Transverse colon (tissue), 4 donors: ENCODE data around the gene FMNL2. TPM values are rescaled to one million over a fixed set of nuclear protein-coding genes. Genes with fewer than 3 reads are reported as not detected.

ENCODE experiments used
- DNase-seq: peaks from one replicate; pipeline ENCODE4 v3.0.0-alpha.2; 2019
- H3K27ac ChIP-seq, 4 donors: fragments of 200-600 bp; sonication (generic); 2 replicates each; pipeline ENCODE4 v1.5.1; 2016 to 2018; ENCODE audit warnings: inconsistent platforms in 4 of 4
- H3K27me3 ChIP-seq: fragments of 200-600 bp; sonication (generic); 2 replicates; pipeline ENCODE4 v1.5.1; 2017; ENCODE audit warnings: inconsistent platforms
- H3K36me3 ChIP-seq, 4 donors: fragments of 200-600 bp; sonication (generic); 2 replicates each; pipeline ENCODE4 v1.5.1; 2017 to 2019; ENCODE audit warnings: inconsistent platforms in 4 of 4
- H3K4me1 ChIP-seq, 4 donors: fragments of 200-600 bp; sonication (generic); 2 replicates each; pipeline ENCODE4 v1.5.1; 2017 to 2020; ENCODE audit warnings: inconsistent platforms in 4 of 4
- H3K4me3 ChIP-seq, 4 donors: fragments of 200-600 bp; sonication (generic); 1 replicate in 1 of 4; 2 replicates in 3 of 4; pipeline versions ENCODE4 v1.5.1 to v1.6.1; 2017 to 2019; ENCODE audit warnings: inconsistent platforms in 4 of 4
- H3K9me3 ChIP-seq, 2 donors: fragments of 200-600 bp; sonication (generic); 2 replicates each; pipeline ENCODE4 v1.5.1; 2017 to 2019; ENCODE audit warnings: inconsistent platforms in 2 of 2
- CTCF ChIP-seq, 5 experiments: fragments of 200-600 bp in 3 of 5; fragments of 450-650 bp in 2 of 5; sonication (generic) in 3 of 5; IDR thresholded peaks; 1 replicate in 2 of 5; 2 replicates in 3 of 5; pipeline ENCODE4 v1.5.1; 2016 to 2017; ENCODE audit warnings: antibody characterized with exemption in 5 of 5, inconsistent platforms in 3 of 5, mild to moderate bottlenecking in 2 of 5, moderate library complexity in 1 of 5
- EP300 ChIP-seq: sonication (generic); formaldehyde crosslinking; IDR thresholded peaks from one replicate; pipeline ENCODE4 v1.6.1; 2017; ENCODE audit warnings: antibody characterized with exemption, low read depth
- POLR2A ChIP-seq: fragments of 450-650 bp; IDR thresholded peaks from one replicate; pipeline ENCODE4 v1.6.1; 2016; ENCODE audit warnings: antibody characterized with exemption, mild to moderate bottlenecking, moderate library complexity
- POLR2AphosphoS5 ChIP-seq, 3 donors: sonication (generic); formaldehyde crosslinking; IDR thresholded peaks; one replicate each; pipeline ENCODE4 v1.6.1; 2016; ENCODE audit warnings: antibody characterized with exemption in 3 of 3
- WGBS, 2 donors: methylation state at CpG; one replicate each; pipeline ENCODE4 v1.1.5; 2018; ENCODE audit warnings: low coverage in 1 of 2; 5-methylcytosine and 5-hydroxymethylcytosine counted together
- in situ Hi-C, 4 donors: fragments of 200-750 bp; cut with MboI; loops; one replicate each; pipeline versions ENCODE4 v1.15.0 to v1.15.1; 2017; ENCODE audit warnings: low sequenced_read_pairs in 3 of 4, low pct_ligation_motif_present in 1 of 4, low pct_unique_long_range_greater_than_20kb in 1 of 4
- intact Hi-C: fragments of 100-400 bp; cut with DNase I; formaldehyde crosslinking; loops from one replicate; pipeline ENCODE4 v1.15.1; 2023; ENCODE audit warnings: low total_unique reads
- total RNA-seq, 4 donors: library from RNA; depleted of rRNA; stranded (reverse); fragments of >200 nt; gene quantifications; one replicate each; pipeline ENCODE4 v1.1.0, GENCODE V29; 2016

The FMNL2 gene
- total RNA-seq, 4 donors from 2014 or later, result 9.2 to 31.4 (median 23.9) TPM

- 89 to 100% methylated on average over 2 to 3 of the region's 3 CpGs for WGBS, 2 donors
- Histone ChIP-seq H3K4me1 (no peaks in the 10 kb centered on the region), H3K27me3 (no peaks in the 10 kb centered on the region), H3K27ac (no peak overlapping the region), H3K4me3 (no peak overlapping the region), H3K9me3 (no peaks in the 10 kb centered on the region), H3K36me3 (no peaks in the 10 kb centered on the region)
- DNase-seq, result no peak
- intact Hi-C loops, result no loop called here
- TF ChIP-seq POLR2A, result no peak
- TF ChIP-seq POLR2AphosphoS5 (IDR thresholded peaks at IDR 0.05), result no peak
- no peak for TF ChIP-seq EP300
- TF ChIP-seq CTCF (IDR thresholded peaks at IDR 0.05), result no peak
- in situ Hi-C loops, result no loop called here
These were observed 233.6 kb downstream of the FMNL2 start for GRCh38 chr2:152568531-152568930.

- no peak for TF ChIP-seq CTCF (IDR thresholded peaks at IDR 0.05)
- no peak for TF ChIP-seq POLR2AphosphoS5 (IDR thresholded peaks at IDR 0.05)
- TF ChIP-seq EP300, result no peak
- no peak for TF ChIP-seq POLR2A
- 92 to 100% methylated on average over 4 to 7 of the region's 7 CpGs for WGBS, 2 donors
- in situ Hi-C loops, result no loop called here
- H3K9me3 ChIP-seq, result no peaks in the 10 kb centered on the region
- no peak overlapping the region for H3K4me3 ChIP-seq
- H3K27ac ChIP-seq, result no peak overlapping the region
- H3K4me1 ChIP-seq, result no peaks in the 10 kb centered on the region
- no peaks in the 10 kb centered on the region for H3K27me3 ChIP-seq
- intact Hi-C loops, result no loop called here
- DNase-seq, result no peak
- H3K36me3 ChIP-seq, result no peaks in the 10 kb centered on the region
These were observed 234.2 kb downstream of the FMNL2 start for GRCh38 chr2:152569186-152569585.

GRCh38 chr2:152571048-152571766 lies 236.2 kb downstream of the FMNL2 start:
- in situ Hi-C loops, result no loop called here
- no peak for DNase-seq
- Histone ChIP-seq H3K4me3 (no peak overlapping the region), H3K9me3 (no peaks in the 10 kb centered on the region), H3K36me3 (no peaks in the 10 kb centered on the region), H3K27ac (no peak overlapping the region), H3K4me1 (no peaks in the 10 kb centered on the region), H3K27me3 (no peaks in the 10 kb centered on the region)
- WGBS, 2 donors, result 67 to 75% methylated on average over 2 to 3 of the region's 3 CpGs
- TF ChIP-seq CTCF (IDR thresholded peaks at IDR 0.05) (no peak), EP300 (no peak), POLR2A (no peak)
- intact Hi-C loops, result no loop called here

- no peak overlapping the region for H3K4me3 ChIP-seq
- intact Hi-C loops (no loop called here), in situ Hi-C loops (no loop called here)
- no peaks in the 10 kb centered on the region for H3K27me3 ChIP-seq
- no peaks in the 10 kb centered on the region for H3K9me3 ChIP-seq
- no peak for TF ChIP-seq EP300
- no peak for TF ChIP-seq POLR2AphosphoS5 (IDR thresholded peaks at IDR 0.05)
- TF ChIP-seq POLR2A, result no peak
- TF ChIP-seq CTCF (IDR thresholded peaks at IDR 0.05), result no peak
- no peak for DNase-seq
- WGBS, 2 donors, result 94 to 100% methylated on average over 1 of the region's 1 CpG
- no peaks in the 10 kb centered on the region for H3K36me3 ChIP-seq
- H3K27ac ChIP-seq, result no peak overlapping the region
- no peaks in the 10 kb centered on the region for H3K4me1 ChIP-seq
These were observed 237.1 kb downstream of the FMNL2 start for GRCh38 chr2:152572031-152572430.
